Endothelial cell of umbilical vein (primary cell): ENCODE measurements around the gene GPR158. TPM values are rescaled to one million over a fixed set of nuclear protein-coding genes. Genes with fewer than 3 reads are reported as not detected.

Experiments
- BruUV-seq: library from RNA; stranded (reverse); fragments of 400-500 nt; replicated peaks from 2 replicates; lab custom pipeline; 2021; lab: Mats Ljungman, UMichigan
- CTCF ChIA-PET: fragments of 300-600, 350-600 bp; sonication (Branson Sonifier 250); formaldehyde crosslinking; loops from one replicate; lab custom pipeline; 2021; ENCODE audit warnings: antibody characterized with exemption, inconsistent platforms; lab: Charles Lee
- POLR2A ChIA-PET: fragments of 300-600, 350-600 bp; sonication (Branson Sonifier 250); formaldehyde crosslinking; loops from one replicate; lab custom pipeline; 2021; ENCODE audit warnings: antibody characterized with exemption, inconsistent platforms; lab: Charles Lee
- DNase-seq: peaks from one replicate; pipeline ENCODE4 v3.0.0-alpha.2; 2011; ENCODE audit warnings: low read depth, low spot score
- FAIRE-seq: peaks from 2 replicates; lab custom pipeline; 2011; peaks lifted over from hg19 to GRCh38; lab: Jason Lieb, UNC
- H2AFZ ChIP-seq: 2 replicates; pipeline ENCODE4 v1.6.0; 2012; ENCODE audit warnings: low read depth, low read length, control low read depth, inconsistent platforms
- H3K27ac ChIP-seq: 2 replicates; pipeline ENCODE4 v1.5.1; 2011; ENCODE audit warnings: low read depth, mild to moderate bottlenecking, control low read depth, low read length, moderate library complexity; ENCODE audit not compliant: insufficient read depth
- H3K27me3 ChIP-seq, 2 experiments: 2 replicates each; pipeline versions ENCODE4 v1.6.0 to v1.6.1; 2011; ENCODE audit warnings: low read length in 2 of 2, mixed read lengths in 1 of 2; ENCODE audit not compliant: control insufficient read depth in 2 of 2, insufficient read depth in 2 of 2
- H3K36me3 ChIP-seq, 2 experiments: 2 replicates in 1 of 2; 3 replicates in 1 of 2; pipeline ENCODE4 v1.5.1; 2011; ENCODE audit warnings: low read length in 2 of 2, mild to moderate bottlenecking in 1 of 2, moderate library complexity in 1 of 2; ENCODE audit not compliant: control insufficient read depth in 2 of 2, insufficient read depth in 2 of 2; ENCODE audit errors: extremely low read depth in 1 of 2
- H3K4me1 ChIP-seq: 3 replicates; pipeline ENCODE4 v1.5.1; 2011; ENCODE audit warnings: mild to moderate bottlenecking, low read length; ENCODE audit not compliant: control insufficient read depth, insufficient read depth; ENCODE audit errors: extremely low read depth
- H3K4me2 ChIP-seq: 2 replicates; pipeline ENCODE4 v1.6.1; 2011; ENCODE audit warnings: low read length, control low read depth, mixed read lengths; ENCODE audit not compliant: insufficient read depth
- H3K4me3 ChIP-seq, 3 experiments: fragments of 200-600 bp in 1 of 3; sonication (generic), shearing (Covaris generic) in 1 of 3; replicated peaks in 1 of 3; 2 replicates each; pipeline ENCODE4 v1.5.1; 2011 to 2016; ENCODE audit warnings: control low read depth in 3 of 3, low read length in 3 of 3, mild to moderate bottlenecking in 2 of 3, inconsistent platforms in 1 of 3, low read depth in 1 of 3, moderate library complexity in 1 of 3; ENCODE audit not compliant: insufficient read depth in 1 of 3
- H3K79me2 ChIP-seq: 2 replicates; pipeline ENCODE4 v1.6.0; 2012; ENCODE audit warnings: low read length, inconsistent platforms; ENCODE audit not compliant: control insufficient read depth, insufficient read depth
- H3K9ac ChIP-seq: replicated peaks from 2 replicates; pipeline ENCODE3; 2011; ENCODE audit warnings: low read length, control low read depth; ENCODE audit not compliant: insufficient read depth; ENCODE audit errors: extremely low read depth
- H3K9me1 ChIP-seq: replicated peaks from 3 replicates; pipeline ENCODE4 v1.6.0; 2011; ENCODE audit warnings: mild to moderate bottlenecking, low read length; ENCODE audit not compliant: control insufficient read depth, insufficient read depth; ENCODE audit errors: extremely low read depth
- H3K9me3 ChIP-seq: replicated peaks from 2 replicates; pipeline ENCODE4 v1.5.1; 2012; ENCODE audit warnings: low read length, inconsistent platforms; ENCODE audit not compliant: control insufficient read depth, insufficient read depth
- H4K20me1 ChIP-seq: replicated peaks from 2 replicates; pipeline ENCODE3; 2011; ENCODE audit warnings: mild to moderate bottlenecking, low read length; ENCODE audit not compliant: control insufficient read depth, insufficient read depth; ENCODE audit errors: extremely low read depth
- EZH2 ChIP-seq: IDR thresholded peaks from 2 replicates; pipeline ENCODE4 v1.6.1; 2012; ENCODE audit warnings: borderline replicate concordance, low read depth, mild to moderate bottlenecking, moderate library complexity, low read length, inconsistent platforms; ENCODE audit not compliant: severe bottlenecking
- FOS ChIP-seq: IDR thresholded peaks from 2 replicates; pipeline ENCODE4 v1.6.1; 2011; ENCODE audit warnings: mild to moderate bottlenecking, low read length, moderate library complexity, borderline replicate concordance; ENCODE audit not compliant: insufficient read depth
- GATA2 ChIP-seq: IDR thresholded peaks from 2 replicates; pipeline ENCODE4 v1.7.0; 2011; ENCODE audit warnings: low read depth, mild to moderate bottlenecking, moderate library complexity, mixed read lengths, low read length; ENCODE audit not compliant: insufficient read length, insufficient read depth
- JUN ChIP-seq: IDR thresholded peaks from 2 replicates; pipeline ENCODE4 v1.6.1; 2011; ENCODE audit warnings: borderline replicate concordance, low read depth; ENCODE audit not compliant: insufficient read length, insufficient read depth
- MYC ChIP-seq: IDR thresholded peaks from one replicate; pipeline ENCODE4 v1.6.1; 2011; ENCODE audit warnings: mild to moderate bottlenecking, low read depth, low read length
- POLR2AphosphoS5 ChIP-seq: IDR thresholded peaks from 2 replicates; pipeline ENCODE4 v1.6.1; 2012; ENCODE audit warnings: low read depth, mild to moderate bottlenecking, control low read depth, low read length, moderate library complexity; ENCODE audit not compliant: insufficient read depth
- dilution Hi-C: fragments of 300-500 bp; cut with MboI; formaldehyde crosslinking; loops from one replicate; pipeline ENCODE4 v1.15.0; 2019; ENCODE audit warnings: low sequenced_read_pairs; ENCODE audit not compliant: extremely low pct_ligation_motif_present
- intact Hi-C: fragments of 100-400 bp; cut with micrococcal nuclease; formaldehyde crosslinking; loops from one replicate; pipeline ENCODE4 v1.10.0; 2022
- polyA plus RNA-seq, 4 experiments: library from polyadenylated mRNA; depleted of rRNA in 3 of 4; stranded (reverse) in 3 of 4; unstranded in 1 of 4; fragments of >200 nt; gene quantifications; 2 replicates each; pipeline versions ENCODE4 v1.2.1 to v1.2.3, GENCODE V29; 2011 to 2012; ENCODE audit warnings: missing spikeins in 1 of 4
- total RNA-seq: library from RNA; stranded (reverse); gene quantifications from 2 replicates; pipeline ENCODE4 v1.2.3, GENCODE V29; 2021
- TF ChIP-seq, protein P1 (sequence below): IDR thresholded peaks from 2 replicates; pipeline ENCODE4 v1.6.1; 2011; ENCODE audit not compliant: insufficient read depth, insufficient read length

GPR158 gene
- total and polyA plus RNA-seq, 2 donors (not counting 3 experiments of a cell fraction or from before 2014, with no cell fraction given), result not detected

DNA sequence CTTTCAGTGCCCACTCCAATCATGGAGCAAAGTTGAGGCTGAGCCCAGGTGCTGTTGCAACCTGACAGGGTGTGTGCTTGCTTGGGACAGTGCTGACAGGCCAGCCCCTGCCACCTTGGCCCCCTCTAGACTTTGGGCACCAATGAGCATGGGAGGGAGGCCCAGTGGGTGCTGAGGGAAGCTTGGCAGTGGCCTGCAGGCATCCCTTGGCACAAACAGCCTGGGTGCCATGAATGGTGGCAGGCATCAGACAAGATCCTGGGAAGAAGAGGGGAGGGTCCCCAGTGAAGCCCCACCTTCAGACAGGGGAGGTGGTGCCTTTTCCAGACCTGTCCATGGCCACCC lies 214.0 kb downstream of the GPR158 start:
- FAIRE-seq, result no peak
- Histone ChIP-seq H3K36me3 (no peaks in the 10 kb centered on the region), H3K27me3 (no peaks in the 10 kb centered on the region), H3K9ac (no peak overlapping the region), H3K9me3 (no peaks in the 10 kb centered on the region), H3K79me2 (no peaks in the 10 kb centered on the region), H3K9me1 (no peaks in the 10 kb centered on the region), H4K20me1 (no peaks in the 10 kb centered on the region), H3K27ac (no peak overlapping the region), H3K4me3 (no peak overlapping the region), H3K4me2 (no peak overlapping the region), H3K4me1 (no peaks in the 10 kb centered on the region), H2AFZ (no peak overlapping the region)
- CTCF ChIA-PET, result no interaction called here
- BruUV-seq, result no TSS peak
- no peak for DNase-seq
- no peak for TF ChIP-seq GATA2
- TF ChIP-seq FOS, result no peak
- no peak for TF ChIP-seq MYC
- no peak for TF ChIP-seq EZH2
- TF ChIP-seq POLR2AphosphoS5, result no peak
- no peak for TF ChIP-seq JUN
- POLR2A ChIA-PET, result no interaction called here
- dilution Hi-C loops (no loop called here), intact Hi-C loops (no loop called here)

DNA sequence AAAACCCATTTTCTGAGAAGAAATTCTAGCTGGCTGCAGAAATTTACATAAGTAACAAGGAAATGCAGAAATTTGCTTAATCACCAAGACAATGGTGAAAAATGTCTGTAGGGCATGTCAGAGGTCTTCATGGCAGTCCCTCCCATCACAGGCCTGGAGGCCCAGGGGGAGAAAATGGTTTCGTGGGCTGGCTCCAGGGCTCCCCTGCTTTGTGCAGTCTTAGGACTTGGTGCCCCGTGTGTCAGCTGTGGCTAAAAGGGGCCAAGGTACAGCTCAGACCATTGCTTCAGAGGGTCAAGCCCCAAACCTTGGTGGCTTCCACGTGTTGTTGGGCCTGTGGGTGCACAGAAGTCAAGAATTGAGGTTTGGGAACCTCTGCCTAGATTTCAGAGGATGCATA lies 215.9 kb downstream of the GPR158 start:
- Histone ChIP-seq H3K9me1 (no peaks in the 10 kb centered on the region), H3K4me3 (no peak overlapping the region), H3K27ac (no peak overlapping the region), H2AFZ (no peak overlapping the region), H3K4me1 (no peaks in the 10 kb centered on the region), H3K36me3 (no peaks in the 10 kb centered on the region), H4K20me1 (no peaks in the 10 kb centered on the region), H3K27me3 (no peaks in the 10 kb centered on the region), H3K9me3 (no peaks in the 10 kb centered on the region), H3K9ac (no peak overlapping the region), H3K4me2 (no peak overlapping the region), H3K79me2 (no peaks in the 10 kb centered on the region)
- FAIRE-seq (no peak), DNase-seq (no peak)
- BruUV-seq, result no TSS peak
- TF ChIP-seq, protein P1, sequence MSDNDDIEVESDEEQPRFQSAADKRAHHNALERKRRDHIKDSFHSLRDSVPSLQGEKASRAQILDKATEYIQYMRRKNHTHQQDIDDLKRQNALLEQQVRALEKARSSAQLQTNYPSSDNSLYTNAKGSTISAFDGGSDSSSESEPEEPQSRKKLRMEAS, result no peak
- no peak for TF ChIP-seq EZH2
- ChIA-PET POLR2A (no interaction called here), CTCF (no interaction called here)
- dilution Hi-C loops, result no loop called here
- intact Hi-C loops, result no loop called here
